ENCODE results near the gene ADARB1. TPM values are rescaled to one million over a fixed set of nuclear protein-coding genes. Genes with fewer than 3 reads are reported as not detected.

Gene ADARB1
- total and polyA plus RNA-seq, 2 of the 8 experiments (the other 6 are each of a cell fraction or from before 2014, with no cell fraction given) = 4.7 to 14.9 TPM

- Histone ChIP-seq H2BK15ac (ENCODE audit: low read length) (peak overlapping the region; percentile 5; the same call in 1 of the 2 replicates), H3K36me3 (ENCODE audit: control insufficient read depth in 2 of 4, insufficient read depth in 4 of 4, low read length in 3 of 4) (no peaks in the 10 kb centered on the region)
- POLR2A ChIA-PET (ENCODE audit: partially characterized antibody) = no interaction called here
Measured at GRCh38 chr21:45249626-45250025, 175.2 kb downstream of the ADARB1 start.

More at GRCh38 chr21:45249626-45250025, 175.2 kb downstream of the ADARB1 start:
- Histone ChIP-seq H3K4me1 (replicated peaks in 1 of 4; ENCODE audit: control insufficient read depth in 3 of 4, insufficient read depth in 4 of 4, low read length in 3 of 4) (peaks cover 0 to 13% (median 7%) of the 10 kb centered on the region in 4 experiments; a peak in 5 of 7 replicates), H4K5ac (ENCODE audit: insufficient read length, low read depth, low read length) (no peak overlapping the region), H3K4me3 (ENCODE audit: extremely low read depth in 1 of 4, insufficient read depth in 2 of 4, low read depth in 3 of 4, low read length in 4 of 4) (no peak overlapping the region), H3K4me2 (ENCODE audit: insufficient read depth in 1 of 2, low read depth in 2 of 2, low read length in 2 of 2) (no peak overlapping the region), H2BK12ac (ENCODE audit: low read depth, low read length) (no peak overlapping the region), H3K56ac (replicated peaks; ENCODE audit: insufficient read length, low read depth, low read length) (no peak overlapping the region), H3K18ac (ENCODE audit: extremely low read depth, low read length) (no peak overlapping the region), H3K14ac (ENCODE audit: insufficient read length) (no peak overlapping the region), H3K9me3 (ENCODE audit: insufficient read depth in 2 of 2, low read depth in 1 of 2, low read length in 1 of 2) (peaks cover 0 to 4% of the 10 kb centered on the region in 2 experiments; a peak in 1 of 4 replicates), H4K91ac (replicated peaks; ENCODE audit: insufficient read length, low read length) (no peak overlapping the region), H2BK120ac (replicated peaks; ENCODE audit: low read depth, low read length) (no peak overlapping the region), H3K27me3 (replicated peaks in 1 of 4; ENCODE audit: control insufficient read depth in 3 of 4, extremely low read depth in 1 of 4, insufficient read depth in 3 of 4, low read length in 3 of 4) (no peaks in the 10 kb centered on the region; a peak in 1 of 7 replicates), H2BK5ac (ENCODE audit: low read depth, low read length) (no peak overlapping the region), H3K79me2 (ENCODE audit: control insufficient read depth in 1 of 2, insufficient read depth in 2 of 2, low read length in 2 of 2) (no peaks in the 10 kb centered on the region), H4K8ac (ENCODE audit: extremely low read depth, insufficient read depth, low read length) (no peak overlapping the region), H3K27ac (ENCODE audit: low read depth, low read length) (no peak overlapping the region), H2BK20ac (ENCODE audit: low read length) (no peak overlapping the region), H3K23me2 (ENCODE audit: low read depth, low read length) (no peaks in the 10 kb centered on the region), H4K20me1 (replicated peaks in 1 of 2; ENCODE audit: control insufficient read depth in 1 of 2, insufficient read depth in 2 of 2, low read length in 2 of 2) (no peaks in the 10 kb centered on the region), H2AFZ (ENCODE audit: low read length) (no peak overlapping the region), H3K23ac (ENCODE audit: insufficient read length) (no peak overlapping the region), H2AK5ac (ENCODE audit: low read depth, low read length) (no peak overlapping the region), H3K4ac (replicated peaks; ENCODE audit: insufficient read length, low read depth, low read length) (no peak overlapping the region), H3K79me1 (ENCODE audit: low read depth, low read length) (no peaks in the 10 kb centered on the region), H3K9ac (replicated peaks in 1 of 4; ENCODE audit: extremely low read depth in 1 of 4, low read depth in 3 of 4, low read length in 3 of 4) (no peak overlapping the region)
- CTCF ChIA-PET (ENCODE audit: partially characterized antibody) = interaction anchor here (0.7 to 3.7 kb wide), 4 partner anchors 15 to 139 kb away, joined by 3 to 28 read pairs (median 8); no protein-coding TSS in a partner anchor
- WGBS, 2 experiments (ENCODE audit: extremely low coverage in 1 of 2, insufficient coverage in 1 of 2, insufficient read length in 1 of 2, insufficient replicate concordance in 2 of 2, low coverage in 1 of 2, low lambda C conversion rate in 2 of 2, missing lambda C conversion rate in 1 of 2) = 89% methylated on average over 5 of the region's 6 CpGs; no CpG with 5 or more reads in 1 of the 2 experiments
- FAIRE-seq = no peak
- TF ChIP-seq POLR2AphosphoS5 (IDR thresholded peaks at IDR 0.05; ENCODE audit: low read depth, low read length) (no peak), SAP30 (IDR thresholded peaks at IDR 0.05; ENCODE audit: insufficient read depth, insufficient replicate concordance, low read length) (no peak), HDAC2 (IDR thresholded peaks at IDR 0.05; ENCODE audit: borderline replicate concordance in 1 of 2, low read depth in 2 of 2, low read length in 2 of 2) (no peak), RXRA (IDR thresholded peaks at IDR 0.05; ENCODE audit: insufficient read depth, low read depth, low read length) (no peak), CTBP2 (IDR thresholded peaks at IDR 0.05; ENCODE audit: borderline replicate concordance, insufficient read depth, insufficient read length, low read length) (no peak), TAF7 (optimal IDR thresholded peaks at IDR 0.05; ENCODE audit: borderline replicate concordance, low read depth, low read length) (no peak), SIN3A (conservative IDR thresholded peaks at IDR 0.05 in 1 of 2, IDR thresholded peaks at IDR 0.05 in 1 of 2; ENCODE audit: low read depth in 1 of 2, low read length in 2 of 2) (no peak), SRF (IDR thresholded peaks at IDR 0.05; ENCODE audit: low read depth, low read length) (no peak), NANOG (IDR thresholded peaks at IDR 0.05; ENCODE audit: insufficient read depth, low read depth, low read length, poor library complexity, severe bottlenecking) (no peak), NRF1 (IDR thresholded peaks at IDR 0.05; ENCODE audit: low read depth, low read length) (no peak), E2F6 (IDR thresholded peaks at IDR 0.05) (no peak)
- no peak for DNase-seq (ENCODE audit: low read depth in 1 of 2, low spot score in 2 of 2)

Data from H1 (cell line).